DND-41 (cell line): ENCODE measurements around the gene ZCCHC10.

Experiments
- ATAC-seq: fragments of 200-7000 bp; cut with Tn5 transposase; 3 replicates; pipeline ENCODE4 v1.9.1; 2021; ENCODE audit warnings: low read depth; ENCODE audit not compliant: insufficient read depth
- DNase-seq: peaks from one replicate; pipeline ENCODE4 v3.0.0-alpha.2; 2020
- H2AFZ ChIP-seq: 2 replicates; pipeline ENCODE4 v1.6.0; 2012; ENCODE audit warnings: low read depth, low read length
- H3K27ac ChIP-seq: 2 replicates; pipeline ENCODE4 v1.5.1; 2012; ENCODE audit warnings: low read length, inconsistent platforms
- H3K27me3 ChIP-seq: fragments of 200-600 bp; sonication (generic); 2 replicates; pipeline ENCODE4 v1.6.0; 2012; ENCODE audit warnings: low read length, mild to moderate bottlenecking, inconsistent platforms; ENCODE audit not compliant: insufficient read depth, poor library complexity
- H3K36me3 ChIP-seq: 2 replicates; pipeline ENCODE4 v1.5.1; 2012; ENCODE audit warnings: low read length, inconsistent platforms; ENCODE audit not compliant: insufficient read depth
- H3K4me1 ChIP-seq: 2 replicates; pipeline ENCODE4 v1.5.1; 2012; ENCODE audit warnings: mild to moderate bottlenecking, low read length; ENCODE audit not compliant: insufficient read depth
- H3K4me2 ChIP-seq: 2 replicates; pipeline ENCODE4 v1.6.0; 2012; ENCODE audit warnings: mild to moderate bottlenecking, moderate library complexity, low read length, inconsistent platforms; ENCODE audit not compliant: insufficient read depth
- H3K4me3 ChIP-seq, 2 experiments: fragments of 200-600 bp in 1 of 2; shearing (Covaris generic) in 1 of 2; 2 replicates each; pipeline ENCODE4 v1.5.1; 2012 to 2016; ENCODE audit warnings: inconsistent platforms in 2 of 2, low read length in 2 of 2, mild to moderate bottlenecking in 2 of 2, low read depth in 1 of 2, moderate library complexity in 1 of 2
- H3K79me2 ChIP-seq: 2 replicates; pipeline ENCODE4 v1.6.0; 2012; ENCODE audit warnings: low read length, inconsistent platforms; ENCODE audit not compliant: insufficient read depth
- H3K9ac ChIP-seq: 2 replicates; pipeline ENCODE4 v1.6.0; 2012; ENCODE audit warnings: low read depth, mild to moderate bottlenecking, inconsistent platforms, low read length, moderate library complexity
- H3K9me3 ChIP-seq: 2 replicates; pipeline ENCODE4 v1.5.1; 2012; ENCODE audit warnings: low read length, moderate library complexity, mild to moderate bottlenecking, inconsistent platforms; ENCODE audit not compliant: insufficient read depth, severe bottlenecking
- H4K20me1 ChIP-seq: 2 replicates; pipeline ENCODE4 v1.6.0; 2012; ENCODE audit warnings: low read length; ENCODE audit not compliant: insufficient read depth
- CTCF ChIP-seq: IDR thresholded peaks from 2 replicates; pipeline ENCODE4 v1.5.1; 2012; ENCODE audit warnings: borderline replicate concordance, low read length, moderate library complexity, mild to moderate bottlenecking; ENCODE audit not compliant: poor library complexity, severe bottlenecking; ENCODE audit errors: extremely low read depth
- EZH2 ChIP-seq: IDR thresholded peaks from 3 replicates; pipeline ENCODE4 v1.6.1; 2012; ENCODE audit warnings: borderline replicate concordance, low read depth, mild to moderate bottlenecking, moderate library complexity, low read length, inconsistent platforms; ENCODE audit not compliant: severe bottlenecking

The ZCCHC10 gene

GRCh38 chr5:132952829-132953228 is 73.5 kb downstream of the ZCCHC10 start:
- no peaks in the 10 kb centered on the region for H3K9me3 ChIP-seq
- peaks cover 59% of the 10 kb centered on the region for H4K20me1 ChIP-seq
- no peak overlapping the region for H2AFZ ChIP-seq
- no peak for DNase-seq
- no peak for ATAC-seq
- peaks cover 14% of the 10 kb centered on the region for H3K36me3 ChIP-seq
- no peak overlapping the region for H3K9ac ChIP-seq
- H3K4me1 ChIP-seq, result no peaks in the 10 kb centered on the region
- no peak overlapping the region for H3K4me3 ChIP-seq
- no peak for TF ChIP-seq EZH2
- no peak for TF ChIP-seq CTCF
- peaks cover 93% of the 10 kb centered on the region for H3K79me2 ChIP-seq
- H3K27me3 ChIP-seq, result no peaks in the 10 kb centered on the region
- no peak overlapping the region for H3K4me2 ChIP-seq
- H3K27ac ChIP-seq, result no peak overlapping the region

GRCh38 chr5:132951897-132952296 is 74.5 kb downstream of the ZCCHC10 start:
- Histone ChIP-seq H3K9ac (no peak overlapping the region), H2AFZ (no peak overlapping the region), H3K79me2 (peaks cover 93% of the 10 kb centered on the region), H3K9me3 (no peaks in the 10 kb centered on the region), H3K27ac (no peak overlapping the region), H3K4me2 (no peak overlapping the region), H3K4me1 (no peaks in the 10 kb centered on the region), H4K20me1 (peaks cover 61% of the 10 kb centered on the region), H3K27me3 (no peaks in the 10 kb centered on the region), H3K36me3 (peaks cover 12% of the 10 kb centered on the region), H3K4me3 (no peak overlapping the region)
- no peak for ATAC-seq
- TF ChIP-seq CTCF (no peak), EZH2 (no peak)
- DNase-seq, result no peak

GRCh38 chr5:132949136-132949535 is 77.2 kb downstream of the ZCCHC10 start:
- no peak overlapping the region for H3K4me2 ChIP-seq
- H4K20me1 ChIP-seq, result peaks cover 55% of the 10 kb centered on the region
- peaks cover 5% of the 10 kb centered on the region; the same call in 1 of the 2 replicates for H3K36me3 ChIP-seq
- H3K4me1 ChIP-seq, result no peaks in the 10 kb centered on the region
- ATAC-seq, result no peak
- no peaks in the 10 kb centered on the region for H3K9me3 ChIP-seq
- H3K27me3 ChIP-seq, result no peaks in the 10 kb centered on the region
- H3K27ac ChIP-seq, result no peak overlapping the region
- no peak overlapping the region for H2AFZ ChIP-seq
- TF ChIP-seq EZH2, result no peak
- TF ChIP-seq CTCF, result no peak
- H3K4me3 ChIP-seq, result no peak overlapping the region
- DNase-seq, result no peak
- H3K79me2 ChIP-seq, result peaks cover 99% of the 10 kb centered on the region
- H3K9ac ChIP-seq, result no peak overlapping the region

GRCh38 chr5:132947671-132948070 is 78.7 kb downstream of the ZCCHC10 start:
- no peak for DNase-seq
- Histone ChIP-seq H3K9ac (no peak overlapping the region), H4K20me1 (peaks cover 59% of the 10 kb centered on the region), H2AFZ (no peak overlapping the region), H3K4me2 (no peak overlapping the region), H3K27me3 (no peaks in the 10 kb centered on the region), H3K79me2 (peaks cover 98% of the 10 kb centered on the region), H3K4me1 (no peaks in the 10 kb centered on the region), H3K36me3 (peaks cover 12% of the 10 kb centered on the region), H3K4me3 (no peak overlapping the region), H3K9me3 (no peaks in the 10 kb centered on the region), H3K27ac (no peak overlapping the region)
- TF ChIP-seq EZH2 (no peak), CTCF (no peak)
- no peak for ATAC-seq
